ENCODE data around the gene KCNQ4.

KCNQ4 gene

DNA sequence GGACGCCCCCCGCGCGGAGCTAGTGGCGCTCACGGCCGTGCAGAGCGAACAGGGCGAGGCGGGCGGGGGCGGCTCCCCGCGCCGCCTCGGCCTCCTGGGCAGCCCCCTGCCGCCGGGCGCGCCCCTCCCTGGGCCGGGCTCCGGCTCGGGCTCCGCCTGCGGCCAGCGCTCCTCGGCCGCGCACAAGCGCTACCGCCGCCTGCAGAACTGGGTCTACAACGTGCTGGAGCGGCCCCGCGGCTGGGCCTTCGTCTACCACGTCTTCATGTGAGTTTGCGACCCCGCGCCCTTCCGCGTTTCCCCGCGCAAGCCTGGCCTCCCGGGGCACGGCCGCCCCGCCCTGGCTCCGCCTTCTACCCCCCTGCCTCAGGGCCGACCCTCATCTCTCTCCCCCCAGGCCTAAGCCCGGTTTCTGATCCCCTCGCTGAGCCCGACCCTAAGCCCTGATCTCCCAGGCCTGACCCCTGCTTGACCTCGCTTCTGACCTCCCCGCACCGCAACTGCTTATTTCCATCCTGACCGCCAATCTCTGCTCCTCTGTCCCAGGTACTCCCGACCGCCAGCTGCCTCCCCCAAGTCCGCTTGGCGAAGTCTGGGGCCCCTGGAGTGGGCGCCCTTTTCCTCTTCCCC is 669 bp downstream of the KCNQ4 start:
- H3K4me3 ChIP-seq (ENCODE audit: low read length): peak overlapping the region; percentile 61
- H3K4me1 ChIP-seq (ENCODE audit: control insufficient read depth, insufficient read depth, low read length): peaks cover 14% of the 10 kb centered on the region
- H3K36me3 ChIP-seq (ENCODE audit: insufficient read depth, low read length): no peaks in the 10 kb centered on the region
- no peaks in the 10 kb centered on the region for H3K9me3 ChIP-seq (replicated peaks; ENCODE audit: low read length)
- peaks cover 25% of the 10 kb centered on the region for H3K27me3 ChIP-seq (ENCODE audit: control insufficient read depth, insufficient read depth, low read length)
- H3K4me2 ChIP-seq (ENCODE audit: low read length): peak overlapping the region; percentile 83
- H3K9ac ChIP-seq (ENCODE audit: low read depth, low read length): no peak overlapping the region

DNA sequence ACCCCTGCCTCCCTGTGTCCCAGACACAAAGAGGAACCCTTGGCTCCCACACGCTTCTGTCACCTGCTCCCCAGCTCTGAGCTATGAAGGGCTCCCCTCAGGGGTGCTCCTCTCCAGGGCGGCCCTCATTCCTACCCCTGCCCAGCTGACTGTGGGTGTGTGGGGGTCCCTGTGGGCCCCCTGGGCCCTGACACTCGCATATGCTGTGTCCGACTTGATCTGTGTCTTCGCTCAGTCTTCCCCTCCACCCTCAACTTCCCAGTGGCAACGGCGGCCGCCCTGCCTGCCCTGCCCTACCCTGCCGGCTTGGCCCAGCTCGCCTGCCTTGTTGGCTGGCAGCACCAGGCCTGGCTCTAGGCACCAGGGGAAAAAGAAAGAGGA is 1.2 kb downstream of the KCNQ4 start:
- H3K9me3 ChIP-seq (replicated peaks; ENCODE audit: low read length): no peaks in the 10 kb centered on the region
- no peaks in the 10 kb centered on the region for H3K36me3 ChIP-seq (ENCODE audit: insufficient read depth, low read length)
- no peak overlapping the region for H3K4me3 ChIP-seq (ENCODE audit: low read length)
- no peak overlapping the region for H3K4me2 ChIP-seq (ENCODE audit: low read length)
- peaks cover 27% of the 10 kb centered on the region for H3K27me3 ChIP-seq (ENCODE audit: control insufficient read depth, insufficient read depth, low read length)
- peaks cover 14% of the 10 kb centered on the region for H3K4me1 ChIP-seq (ENCODE audit: control insufficient read depth, insufficient read depth, low read length)
- no peak overlapping the region for H3K9ac ChIP-seq (ENCODE audit: low read depth, low read length)

DNA sequence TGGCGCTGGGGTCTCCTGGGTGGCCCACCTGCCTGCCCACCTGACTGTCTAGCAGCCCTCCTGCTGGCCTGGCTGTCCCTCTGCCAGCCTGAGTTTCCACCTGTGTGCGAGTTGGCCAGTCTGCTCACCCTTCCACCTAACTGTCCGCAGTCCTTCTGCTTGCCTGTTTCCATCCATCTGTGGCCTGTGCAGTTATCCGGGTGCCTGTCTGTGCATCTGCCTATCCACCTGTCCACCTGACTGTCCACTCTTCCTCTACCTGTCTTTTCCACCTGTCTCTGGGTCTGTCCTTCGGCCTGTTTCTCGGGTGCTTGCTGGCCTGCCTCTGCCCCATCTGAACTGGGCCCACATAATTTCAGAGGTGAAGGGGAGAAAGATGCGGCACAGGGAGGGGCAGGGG is 1.9 kb downstream of the KCNQ4 start:
- no peaks in the 10 kb centered on the region for H3K9me3 ChIP-seq (replicated peaks; ENCODE audit: low read length)
- H3K4me3 ChIP-seq (ENCODE audit: low read length): no peak overlapping the region
- H3K9ac ChIP-seq (ENCODE audit: low read depth, low read length): no peak overlapping the region
- H3K4me1 ChIP-seq (ENCODE audit: control insufficient read depth, insufficient read depth, low read length): peaks cover 14% of the 10 kb centered on the region
- no peak overlapping the region for H3K4me2 ChIP-seq (ENCODE audit: low read length)
- peaks cover 30% of the 10 kb centered on the region for H3K27me3 ChIP-seq (ENCODE audit: control insufficient read depth, insufficient read depth, low read length)
- no peaks in the 10 kb centered on the region for H3K36me3 ChIP-seq (ENCODE audit: insufficient read depth, low read length)

DNA sequence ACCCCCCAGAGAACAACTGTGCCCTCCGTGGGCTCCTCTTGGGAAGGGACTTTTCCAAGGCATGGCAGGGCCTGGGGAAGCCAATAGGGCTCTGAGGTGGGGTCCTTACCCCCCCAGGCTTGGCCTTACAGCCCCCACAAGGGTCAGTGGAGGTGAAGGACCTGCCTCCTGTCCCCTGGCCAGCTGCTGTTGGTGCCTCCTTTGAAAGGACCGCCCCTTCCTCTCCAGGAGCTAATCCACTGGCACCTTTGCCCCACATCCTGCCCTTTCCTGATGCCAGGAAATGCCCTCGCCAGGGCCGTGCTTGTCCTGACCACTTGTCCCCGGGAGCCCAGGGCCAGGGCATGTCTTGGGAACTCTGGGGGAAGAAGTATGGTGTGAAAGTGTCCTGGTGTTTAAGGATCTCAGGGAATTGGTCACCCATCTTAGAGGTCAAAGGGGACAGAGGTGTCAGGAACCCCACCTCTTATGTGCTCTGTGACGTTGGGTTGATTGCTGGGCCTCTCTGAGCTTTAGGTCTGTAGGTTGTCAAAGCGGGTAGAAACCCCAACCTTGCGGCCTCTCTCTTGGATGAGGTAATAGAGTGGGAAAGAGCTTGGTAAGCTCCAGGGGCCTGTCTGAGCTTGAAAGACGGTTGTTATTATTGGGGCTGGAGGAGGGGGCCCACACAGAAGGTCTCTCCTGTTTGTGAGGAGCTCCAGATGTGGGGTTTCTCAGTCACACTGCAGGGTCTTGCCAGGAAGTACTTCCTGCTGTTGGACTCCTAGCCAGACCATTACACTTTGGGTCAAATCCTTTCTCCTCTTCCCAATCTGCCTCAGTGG is 2.8 kb downstream of the KCNQ4 start:
- H3K4me3 ChIP-seq (ENCODE audit: low read length): no peak overlapping the region
- peaks cover 38% of the 10 kb centered on the region for H3K27me3 ChIP-seq (ENCODE audit: control insufficient read depth, insufficient read depth, low read length)
- no peaks in the 10 kb centered on the region for H3K9me3 ChIP-seq (replicated peaks; ENCODE audit: low read length)
- peaks cover 14% of the 10 kb centered on the region for H3K4me1 ChIP-seq (ENCODE audit: control insufficient read depth, insufficient read depth, low read length)
- H3K36me3 ChIP-seq (ENCODE audit: insufficient read depth, low read length): no peaks in the 10 kb centered on the region
- H3K9ac ChIP-seq (ENCODE audit: low read depth, low read length): no peak overlapping the region
- H3K4me2 ChIP-seq (ENCODE audit: low read length): no peak overlapping the region

DNA sequence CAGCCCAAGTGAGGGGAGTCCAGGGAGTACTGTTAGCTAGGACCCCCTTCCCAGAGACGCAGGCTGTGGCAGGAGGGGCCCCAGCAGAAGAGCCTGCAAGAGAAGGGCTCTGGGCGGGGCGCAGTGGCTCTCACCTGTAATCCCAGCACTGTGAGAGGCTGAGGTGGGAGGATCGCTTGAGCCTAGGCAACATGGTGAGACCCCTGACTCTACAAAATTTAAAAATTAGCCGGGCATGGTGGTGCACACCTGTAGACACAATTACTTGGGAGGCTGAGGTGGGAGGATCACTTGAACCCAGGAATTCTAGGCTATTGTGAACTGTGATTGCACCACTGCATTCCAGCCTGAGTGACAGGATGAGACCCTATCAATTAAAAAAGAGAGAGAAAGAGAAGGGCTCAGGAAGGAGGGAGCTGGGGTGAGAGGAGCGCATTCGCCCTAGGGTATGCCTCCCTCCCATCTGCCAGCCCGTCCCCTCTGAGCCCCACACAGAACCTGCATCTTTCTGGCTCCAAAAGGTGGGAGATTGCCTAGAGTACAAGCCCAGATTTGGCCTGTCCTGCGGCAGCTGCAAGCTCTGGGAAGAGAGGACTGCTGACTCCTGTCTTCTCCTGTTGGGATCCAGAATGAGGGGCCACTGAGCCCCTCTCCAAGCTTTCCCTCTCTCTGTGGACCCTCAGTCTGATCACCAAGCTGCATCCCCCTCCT is 3.6 kb downstream of the KCNQ4 start:
- Histone ChIP-seq H3K9me3 (replicated peaks; ENCODE audit: low read length) (no peaks in the 10 kb centered on the region), H3K4me1 (ENCODE audit: control insufficient read depth, insufficient read depth, low read length) (peaks cover 13% of the 10 kb centered on the region), H3K27me3 (ENCODE audit: control insufficient read depth, insufficient read depth, low read length) (peaks cover 42% of the 10 kb centered on the region), H3K9ac (ENCODE audit: low read depth, low read length) (no peak overlapping the region), H3K4me3 (ENCODE audit: low read length) (no peak overlapping the region), H3K36me3 (ENCODE audit: insufficient read depth, low read length) (no peaks in the 10 kb centered on the region), H3K4me2 (ENCODE audit: low read length) (no peak overlapping the region)

DNA sequence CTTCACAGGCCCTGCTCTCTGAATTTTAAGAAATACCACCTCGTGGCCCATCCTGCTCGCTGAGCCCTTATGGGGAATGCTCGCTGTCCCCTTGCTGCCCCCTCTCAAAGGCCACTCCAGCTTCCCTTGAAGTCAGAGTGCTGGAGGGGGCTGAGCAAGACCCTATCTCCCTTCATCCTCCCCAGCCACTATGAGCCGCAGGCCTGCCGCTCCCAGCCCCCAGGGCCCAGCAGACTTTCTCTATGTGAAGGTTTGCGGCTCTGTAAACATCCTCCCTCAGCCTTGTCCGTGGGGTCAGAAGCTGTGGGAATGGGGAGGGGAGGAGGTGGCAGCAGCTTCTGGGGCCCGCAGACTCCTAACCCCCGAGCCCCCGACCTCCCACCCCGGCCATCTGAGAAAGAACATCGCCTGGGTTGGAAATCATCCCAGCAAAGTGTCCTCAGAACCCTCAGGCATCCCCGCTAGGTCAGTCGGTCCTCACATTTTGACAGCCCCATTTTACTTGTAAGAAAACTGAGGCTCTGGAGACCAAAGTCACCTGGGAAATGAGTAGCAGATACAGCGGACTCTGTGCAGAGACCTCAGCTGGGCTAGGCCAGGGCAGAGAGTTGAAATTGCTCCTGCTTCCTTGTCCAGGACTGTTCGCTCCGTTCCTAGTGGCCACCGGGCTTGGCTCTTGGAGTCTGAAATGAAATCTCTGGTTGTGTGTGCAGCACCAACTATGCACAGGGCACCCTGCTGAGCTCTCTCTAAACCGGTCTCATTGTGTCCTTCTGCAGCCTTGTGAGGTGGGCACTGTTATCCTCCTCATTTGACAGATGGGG is 4.4 kb downstream of the KCNQ4 start:
- Histone ChIP-seq H3K4me2 (ENCODE audit: low read length) (no peak overlapping the region), H3K36me3 (ENCODE audit: insufficient read depth, low read length) (no peaks in the 10 kb centered on the region), H3K9ac (ENCODE audit: low read depth, low read length) (no peak overlapping the region), H3K27me3 (ENCODE audit: control insufficient read depth, insufficient read depth, low read length) (peaks cover 41% of the 10 kb centered on the region), H3K4me3 (ENCODE audit: low read length) (no peak overlapping the region), H3K4me1 (ENCODE audit: control insufficient read depth, insufficient read depth, low read length) (peaks cover 5% of the 10 kb centered on the region), H3K9me3 (replicated peaks; ENCODE audit: low read length) (no peaks in the 10 kb centered on the region)

DNA sequence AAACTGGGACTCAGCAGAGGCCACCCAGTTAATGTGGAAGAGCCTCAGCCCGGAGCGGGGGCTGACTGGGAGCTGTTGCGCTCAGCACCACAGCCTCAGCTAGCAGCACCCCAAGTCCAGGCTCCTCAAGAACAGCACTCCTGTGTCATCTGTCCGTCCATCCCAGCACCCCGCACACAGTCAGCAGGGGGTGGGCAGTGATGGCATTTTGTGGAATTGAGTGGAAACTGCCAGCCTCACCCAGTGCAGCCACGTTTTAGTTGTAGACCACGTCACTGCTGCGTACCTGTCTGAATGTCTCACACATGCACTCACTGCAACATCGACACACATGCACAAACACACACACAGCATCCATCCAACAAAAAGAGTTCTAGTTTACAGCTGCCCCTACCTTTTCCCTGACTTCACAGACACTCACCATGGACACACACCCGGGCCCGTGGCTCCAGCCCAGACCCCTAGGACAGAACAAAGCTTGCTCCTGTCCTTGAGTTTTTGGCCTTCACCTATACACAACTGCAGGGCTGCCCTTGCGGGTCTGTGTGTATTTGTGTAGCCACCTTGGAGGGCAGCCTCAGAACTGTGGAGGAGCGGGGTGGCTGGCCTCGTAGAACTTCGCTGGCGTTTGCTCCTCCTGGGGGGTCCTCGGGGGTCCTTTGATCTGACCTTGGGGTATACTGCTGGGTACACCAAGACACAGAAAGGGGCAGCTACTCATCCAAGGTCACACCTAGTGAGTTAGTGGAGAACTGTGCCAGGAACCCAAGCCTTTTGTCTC is 5.2 kb downstream of the KCNQ4 start:
- H3K9ac ChIP-seq (ENCODE audit: low read depth, low read length): no peak overlapping the region
- H3K4me3 ChIP-seq (ENCODE audit: low read length): no peak overlapping the region
- no peaks in the 10 kb centered on the region for H3K36me3 ChIP-seq (ENCODE audit: insufficient read depth, low read length)
- no peaks in the 10 kb centered on the region for H3K9me3 ChIP-seq (replicated peaks; ENCODE audit: low read length)
- H3K4me1 ChIP-seq (ENCODE audit: control insufficient read depth, insufficient read depth, low read length): no peaks in the 10 kb centered on the region
- H3K27me3 ChIP-seq (ENCODE audit: control insufficient read depth, insufficient read depth, low read length): peaks cover 44% of the 10 kb centered on the region
- no peak overlapping the region for H3K4me2 ChIP-seq (ENCODE audit: low read length)

DNA sequence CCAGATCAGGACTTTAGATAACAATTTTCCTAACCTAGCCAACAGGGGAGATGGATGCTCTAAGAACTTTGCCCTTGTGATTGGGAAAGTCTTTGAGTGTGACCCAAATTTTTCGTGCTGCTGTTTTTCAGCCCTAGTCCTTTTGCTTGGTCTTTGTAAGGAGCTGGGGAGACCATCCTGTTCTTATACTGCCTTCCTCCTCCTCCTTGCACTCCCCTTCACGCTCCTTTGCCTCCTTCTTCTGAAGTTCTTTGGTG is 5.7 kb downstream of the KCNQ4 start:
- Histone ChIP-seq H3K4me2 (ENCODE audit: low read length) (no peak overlapping the region), H3K4me3 (ENCODE audit: low read length) (no peak overlapping the region), H3K9me3 (replicated peaks; ENCODE audit: low read length) (no peaks in the 10 kb centered on the region), H3K4me1 (ENCODE audit: control insufficient read depth, insufficient read depth, low read length) (no peaks in the 10 kb centered on the region), H3K27me3 (ENCODE audit: control insufficient read depth, insufficient read depth, low read length) (peaks cover 47% of the 10 kb centered on the region), H3K36me3 (ENCODE audit: insufficient read depth, low read length) (no peaks in the 10 kb centered on the region), H3K9ac (ENCODE audit: low read depth, low read length) (no peak overlapping the region)

DNA sequence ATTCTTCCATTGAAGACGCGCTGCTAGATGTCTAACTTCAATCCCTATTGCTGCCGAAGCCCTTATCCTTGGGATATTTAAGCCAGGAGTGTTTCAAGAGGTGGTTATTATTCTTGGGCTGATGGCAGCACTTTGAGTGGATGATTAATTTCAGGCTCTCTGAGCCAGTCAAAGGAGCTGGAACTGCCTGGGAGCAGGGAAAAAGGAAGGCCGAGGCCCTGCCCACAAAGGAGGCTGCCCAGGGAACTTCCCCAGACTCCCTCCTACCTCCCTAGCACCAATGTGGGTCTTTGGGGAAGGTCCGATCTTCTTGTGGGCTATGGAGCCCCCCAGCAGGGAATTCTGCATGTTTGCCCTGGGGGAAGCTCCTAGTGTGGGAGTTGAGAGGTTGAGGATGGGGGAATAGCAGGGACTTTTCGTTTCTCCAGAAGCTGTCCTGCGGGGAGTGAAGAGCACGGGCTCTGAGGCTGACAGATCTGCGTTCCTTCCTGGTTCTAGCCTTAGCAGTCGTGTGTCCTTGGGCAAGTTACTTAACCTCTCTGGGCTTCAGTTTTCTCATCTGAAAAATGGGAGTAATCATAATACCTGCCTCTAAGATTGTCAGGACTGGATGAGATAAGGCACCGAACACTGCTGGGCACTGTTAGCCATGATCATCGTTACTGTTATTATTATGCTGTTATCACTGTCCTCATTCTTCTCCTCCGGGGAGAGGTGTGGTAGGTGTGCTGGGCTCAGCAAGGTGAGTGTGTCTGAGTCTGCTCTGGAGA is 6.3 kb downstream of the KCNQ4 start:
- Histone ChIP-seq H3K4me2 (ENCODE audit: low read length) (no peak overlapping the region), H3K9me3 (replicated peaks; ENCODE audit: low read length) (no peaks in the 10 kb centered on the region), H3K4me1 (ENCODE audit: control insufficient read depth, insufficient read depth, low read length) (no peaks in the 10 kb centered on the region), H3K36me3 (ENCODE audit: insufficient read depth, low read length) (no peaks in the 10 kb centered on the region), H3K27me3 (ENCODE audit: control insufficient read depth, insufficient read depth, low read length) (peaks cover 41% of the 10 kb centered on the region), H3K9ac (ENCODE audit: low read depth, low read length) (no peak overlapping the region), H3K4me3 (ENCODE audit: low read length) (no peak overlapping the region)

DNA sequence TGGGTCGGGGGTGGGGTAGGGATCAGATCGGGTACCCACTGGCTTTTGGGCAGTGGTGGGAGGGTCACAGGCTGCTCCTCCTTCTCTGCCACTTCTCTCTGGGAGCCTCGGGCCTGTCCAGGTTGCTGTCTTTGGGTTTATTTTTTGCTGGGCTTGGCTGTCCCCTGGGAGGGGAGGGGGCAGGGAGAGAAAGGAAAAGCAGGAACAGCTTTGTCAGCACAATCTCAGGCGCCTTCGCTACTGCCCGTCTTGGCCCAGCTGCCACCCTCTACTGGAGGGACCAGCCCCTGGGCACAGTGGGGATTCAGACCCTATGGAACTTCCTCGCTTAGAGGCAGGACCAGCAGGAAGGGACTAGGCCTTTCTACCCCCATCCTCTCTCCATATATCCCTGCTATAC is 8.4 kb downstream of the KCNQ4 start:
- Histone ChIP-seq H3K4me2 (ENCODE audit: low read length) (no peak overlapping the region), H3K9me3 (replicated peaks; ENCODE audit: low read length) (no peaks in the 10 kb centered on the region), H3K4me1 (ENCODE audit: control insufficient read depth, insufficient read depth, low read length) (peaks cover 3% of the 10 kb centered on the region), H3K27me3 (ENCODE audit: control insufficient read depth, insufficient read depth, low read length) (peaks cover 36% of the 10 kb centered on the region), H3K36me3 (ENCODE audit: insufficient read depth, low read length) (no peaks in the 10 kb centered on the region), H3K9ac (ENCODE audit: low read depth, low read length) (no peak overlapping the region), H3K4me3 (ENCODE audit: low read length) (no peak overlapping the region)

Measured in skeletal muscle satellite cell (primary cell).